PC-9 (cell line): ENCODE results near the gene RPL13A.

ENCODE experiments used
- EZH2 ChIP-seq: fragments of 200-600 bp; sonication (generic); IDR thresholded peaks from 2 replicates; pipeline ENCODE4 v1.8.0; 2017; ENCODE audit warnings: antibody characterized with exemption, low read depth
- TF ChIP-seq, protein P1 (sequence below): fragments of 200-600 bp; sonication (generic); conservative IDR thresholded peaks from 2 replicates; pipeline ENCODE4 v1.6.1; 2017; ENCODE audit warnings: mixed run types, antibody characterized with exemption, mild to moderate bottlenecking, moderate library complexity

DNA sequence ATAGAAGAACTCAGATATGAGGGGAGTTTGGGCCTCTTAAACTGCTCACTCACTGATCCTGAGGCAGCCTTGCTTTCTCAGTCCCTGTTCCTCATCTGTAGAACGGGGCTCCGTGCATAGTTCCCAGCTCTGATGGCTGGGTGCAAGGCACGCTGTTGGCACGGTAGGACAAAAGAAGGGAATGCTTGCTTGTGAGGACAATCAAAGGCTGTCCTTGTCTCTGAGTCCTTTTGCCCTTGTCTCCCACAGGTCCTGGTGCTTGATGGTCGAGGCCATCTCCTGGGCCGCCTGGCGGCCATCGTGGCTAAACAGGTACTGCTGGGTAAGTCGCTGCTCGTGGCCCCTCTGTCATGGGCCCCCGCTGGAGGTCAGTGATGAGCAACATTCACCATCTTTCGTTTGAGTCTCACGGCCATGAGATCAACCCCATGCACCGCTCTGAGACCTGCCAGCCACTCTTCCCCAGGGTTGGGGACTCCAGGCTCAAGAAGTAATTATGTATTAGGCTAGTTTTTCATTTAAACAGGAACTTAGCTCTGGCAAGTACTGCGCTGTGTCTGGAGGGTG lies 2.3 kb downstream of the RPL13A start:
- TF ChIP-seq, protein P1, sequence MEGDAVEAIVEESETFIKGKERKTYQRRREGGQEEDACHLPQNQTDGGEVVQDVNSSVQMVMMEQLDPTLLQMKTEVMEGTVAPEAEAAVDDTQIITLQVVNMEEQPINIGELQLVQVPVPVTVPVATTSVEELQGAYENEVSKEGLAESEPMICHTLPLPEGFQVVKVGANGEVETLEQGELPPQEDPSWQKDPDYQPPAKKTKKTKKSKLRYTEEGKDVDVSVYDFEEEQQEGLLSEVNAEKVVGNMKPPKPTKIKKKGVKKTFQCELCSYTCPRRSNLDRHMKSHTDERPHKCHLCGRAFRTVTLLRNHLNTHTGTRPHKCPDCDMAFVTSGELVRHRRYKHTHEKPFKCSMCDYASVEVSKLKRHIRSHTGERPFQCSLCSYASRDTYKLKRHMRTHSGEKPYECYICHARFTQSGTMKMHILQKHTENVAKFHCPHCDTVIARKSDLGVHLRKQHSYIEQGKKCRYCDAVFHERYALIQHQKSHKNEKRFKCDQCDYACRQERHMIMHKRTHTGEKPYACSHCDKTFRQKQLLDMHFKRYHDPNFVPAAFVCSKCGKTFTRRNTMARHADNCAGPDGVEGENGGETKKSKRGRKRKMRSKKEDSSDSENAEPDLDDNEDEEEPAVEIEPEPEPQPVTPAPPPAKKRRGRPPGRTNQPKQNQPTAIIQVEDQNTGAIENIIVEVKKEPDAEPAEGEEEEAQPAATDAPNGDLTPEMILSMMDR: no peak; the same call in 1 of the 2 replicates
- TF ChIP-seq EZH2: no peak
